ENCODE measurements around the gene HPS4. TPM values are rescaled to one million over a fixed set of nuclear protein-coding genes. Genes with fewer than 3 reads are reported as not detected.

Gene HPS4
- total and polyA plus RNA-seq, 2 of the 8 experiments (the other 6 are each of a cell fraction or from before 2014, with no cell fraction given), result 28.0 to 35.2 TPM

GRCh38 chr22:26527167-26527566 lies 43.6 kb upstream of the HPS4 start (continued):
- TF ChIP-seq KDM5A (IDR thresholded peaks at IDR 0.05; ENCODE audit: low read length) (no peak), MAX (IDR thresholded peaks at IDR 0.05) (no peak), CEBPB (IDR thresholded peaks at IDR 0.05; ENCODE audit: low read depth, low read length) (no peak), GABPA (IDR thresholded peaks at IDR 0.05; ENCODE audit: borderline replicate concordance, insufficient read depth, low read length) (no peak), HDAC6 (IDR thresholded peaks at IDR 0.05; ENCODE audit: low read depth, low read length) (no peak), KDM1A (IDR thresholded peaks at IDR 0.05; ENCODE audit: borderline replicate concordance, low read length) (no peak)

All from H1 (cell line).